Liver (tissue), 9 donors: ENCODE results near the gene CDH23. TPM values are rescaled to one million over a fixed set of nuclear protein-coding genes. Genes with fewer than 3 reads are reported as not detected.

Experiments
- DNase-seq: peaks from one replicate; pipeline ENCODE4 v3.0.0-alpha.2; 2017; ENCODE audit warnings: low spot score
- H3K27ac ChIP-seq, 2 donors: one replicate each; pipeline ENCODE4 v1.7.0; 2013; ENCODE audit warnings: inconsistent platforms in 2 of 2, low read length in 2 of 2, control low read depth in 1 of 2, low read depth in 1 of 2, mild to moderate bottlenecking in 1 of 2
- H3K27me3 ChIP-seq, 4 donors: one replicate each; pipeline versions ENCODE4 v1.6.1 to v1.7.0; 2013; ENCODE audit warnings: low read length in 3 of 4, inconsistent platforms in 1 of 4, mild to moderate bottlenecking in 1 of 4, moderate library complexity in 1 of 4; ENCODE audit not compliant: control insufficient read depth in 4 of 4, insufficient read depth in 4 of 4
- H3K36me3 ChIP-seq, 4 donors: one replicate each; pipeline versions ENCODE4 v1.6.1 to v1.7.0; 2013; ENCODE audit warnings: low read length in 3 of 4, mild to moderate bottlenecking in 3 of 4, low read depth in 1 of 4, moderate library complexity in 1 of 4; ENCODE audit not compliant: control insufficient read depth in 4 of 4, insufficient read depth in 3 of 4
- H3K4me1 ChIP-seq, 4 donors: one replicate each; pipeline versions ENCODE4 v1.6.1 to v1.7.0; 2013; ENCODE audit warnings: low read length in 3 of 4, mild to moderate bottlenecking in 3 of 4, moderate library complexity in 1 of 4; ENCODE audit not compliant: control insufficient read depth in 4 of 4, insufficient read depth in 4 of 4
- H3K4me3 ChIP-seq, 3 donors: one replicate each; pipeline versions ENCODE4 v1.6.1 to v1.7.0; 2013; ENCODE audit warnings: low read length in 3 of 3, control low read depth in 1 of 3, low read depth in 1 of 3, mild to moderate bottlenecking in 1 of 3
- H3K9ac ChIP-seq, 2 donors: one replicate each; pipeline ENCODE4 v1.7.0; 2013; ENCODE audit warnings: low read length in 2 of 2, mild to moderate bottlenecking in 2 of 2, moderate library complexity in 2 of 2, control low read depth in 1 of 2, low read depth in 1 of 2
- H3K9me3 ChIP-seq, 4 donors: one replicate each; pipeline versions ENCODE4 v1.6.1 to v1.7.0; 2013; ENCODE audit warnings: low read length in 3 of 4; ENCODE audit not compliant: control insufficient read depth in 4 of 4
- ATF3 ChIP-seq: IDR thresholded peaks from 2 replicates; pipeline ENCODE4 v1.6.1; 2016; ENCODE audit warnings: antibody characterized with exemption
- CTCF ChIP-seq: fragments of 150-350 bp; IDR thresholded peaks from 2 replicates; pipeline ENCODE4 v1.5.1; 2017; ENCODE audit warnings: improper control_type of control experiment, low read depth, low read length; ENCODE audit not compliant: missing input control
- EGR1 ChIP-seq, 2 donors: IDR thresholded peaks; 2 replicates each; pipeline ENCODE4 v1.6.1; 2016 to 2018; ENCODE audit warnings: antibody characterized with exemption in 2 of 2, low read depth in 2 of 2
- FOXA1 ChIP-seq: IDR thresholded peaks from 2 replicates; pipeline ENCODE4 v1.6.1; 2016; ENCODE audit warnings: antibody characterized with exemption
- FOXA2 ChIP-seq: IDR thresholded peaks from 2 replicates; pipeline ENCODE4 v1.6.1; 2016; ENCODE audit warnings: antibody characterized with exemption
- GABPA ChIP-seq, 2 donors: IDR thresholded peaks in 1 of 2; conservative IDR thresholded peaks in 1 of 2; 2 replicates each; pipeline ENCODE4 v1.6.1; 2016; ENCODE audit warnings: antibody characterized with exemption in 2 of 2, mild to moderate bottlenecking in 1 of 2, moderate library complexity in 1 of 2
- HNF4A ChIP-seq, 2 donors: conservative IDR thresholded peaks; 2 replicates each; pipeline ENCODE4 v1.6.1; 2016; ENCODE audit warnings: antibody characterized with exemption in 2 of 2, mild to moderate bottlenecking in 2 of 2
- HNF4G ChIP-seq: IDR thresholded peaks from 2 replicates; pipeline ENCODE4 v1.6.1; 2016; ENCODE audit warnings: antibody characterized with exemption
- JUND ChIP-seq, 2 donors: IDR thresholded peaks; 2 replicates each; pipeline ENCODE4 v1.6.1; 2016; ENCODE audit warnings: antibody characterized with exemption in 2 of 2
- MAX ChIP-seq: IDR thresholded peaks from 2 replicates; pipeline ENCODE4 v1.6.1; 2016; ENCODE audit warnings: antibody characterized with exemption
- NR2F2 ChIP-seq: IDR thresholded peaks from 2 replicates; pipeline ENCODE4 v1.6.1; 2016; ENCODE audit warnings: antibody characterized with exemption
- RAD21 ChIP-seq, 2 donors: IDR thresholded peaks; 2 replicates each; pipeline ENCODE4 v1.6.1; 2016; ENCODE audit warnings: antibody characterized with exemption in 2 of 2, mild to moderate bottlenecking in 2 of 2
- REST ChIP-seq: IDR thresholded peaks from 2 replicates; pipeline ENCODE4 v1.6.1; 2016; ENCODE audit warnings: antibody characterized with exemption, mild to moderate bottlenecking
- RXRA ChIP-seq, 2 donors: IDR thresholded peaks; 2 replicates each; pipeline ENCODE4 v1.6.1; 2017 to 2018; ENCODE audit warnings: antibody characterized with exemption in 2 of 2, mild to moderate bottlenecking in 1 of 2
- SP1 ChIP-seq: IDR thresholded peaks from 2 replicates; pipeline ENCODE4 v1.6.1; 2018; ENCODE audit warnings: antibody characterized with exemption, mild to moderate bottlenecking
- TAF1 ChIP-seq: conservative IDR thresholded peaks from 2 replicates; pipeline ENCODE4 v1.6.1; 2016; ENCODE audit warnings: antibody characterized with exemption, mild to moderate bottlenecking
- YY1 ChIP-seq: IDR thresholded peaks from 2 replicates; pipeline ENCODE4 v1.6.1; 2016; ENCODE audit warnings: antibody characterized with exemption, mild to moderate bottlenecking
- ZBTB33 ChIP-seq: IDR thresholded peaks from 2 replicates; pipeline ENCODE4 v1.6.1; 2016; ENCODE audit warnings: antibody characterized with exemption
- WGBS: extraction: QIAGEN DNeasy Blood & Tissue Kit; methylation state at CpG from one replicate; pipeline ENCODE4 v1.1.7; 2013; 5-methylcytosine and 5-hydroxymethylcytosine counted together
- polyA plus RNA-seq, 2 donors: library from polyadenylated mRNA; stranded (reverse) in 1 of 2; unstranded in 1 of 2; fragments of 200-250 nt in 1 of 2; fragments of >200 nt in 1 of 2; fragmentation: Nextera tagmentation in 1 of 2; extraction: Ambion mirVana in 1 of 2; gene quantifications; one replicate each; pipeline versions ENCODE4 v1.2.1 to v1.2.3, GENCODE V29; 2013 to 2015
- total RNA-seq, 2 donors: library from RNA; depleted of rRNA; stranded (reverse); fragments of >200 nt; gene quantifications; one replicate each; pipeline ENCODE4 v1.2.3, GENCODE V29; 2014
- donor health status: healthy.
- donor health status: healthy.
- donor health status: healthy.
- donor health status: healthy.
- donor health status: healthy.

The CDH23 gene
- total and polyA plus RNA-seq, 4 donors: 1.5 to 4.7 (median 3.4) TPM

GRCh38 chr10:71638064-71638821, 241.5 kb downstream of the CDH23 start:
- Histone ChIP-seq H3K9ac (peak overlapping the region in 1 of 2 donors; percentile 29), H3K4me3 (peak overlapping the region in 2 of 3 donors; percentile 12 to 19), H3K27ac (peak overlapping the region; percentile 90 to 92), H3K9me3 (no peaks in the 10 kb centered on the region), H3K36me3 (no peaks in the 10 kb centered on the region), H3K27me3 (no peaks in the 10 kb centered on the region), H3K4me1 (peaks cover 9 to 54% (median 45%) of the 10 kb centered on the region in 4 donors)
- peak; percentile 76 for DNase-seq
- TF ChIP-seq RXRA (IDR thresholded peaks at IDR 0.05) (peak; percentile 99 to 100), MAX (peak; percentile 98), JUND (IDR thresholded peaks at IDR 0.05) (peak; percentile 86), RAD21 (IDR thresholded peaks at IDR 0.05) (peak in 1 of 2 donors; percentile 56), TAF1 (peak; percentile 43), FOXA2 (peak; percentile 39), CTCF (no peak), GABPA (IDR thresholded peaks at IDR 0.05 in 1 of 2, conservative IDR thresholded peaks at IDR 0.05 in 1 of 2) (peak in 1 of 2 donors; percentile 72), HNF4A (conservative IDR thresholded peaks at IDR 0.05) (peak; percentile 90 to 92), YY1 (peak; percentile 58), ATF3 (peak; percentile 97), NR2F2 (peak; percentile 88), EGR1 (IDR thresholded peaks at IDR 0.05; ENCODE audit: low read depth in 2 of 2) (peak; percentile 77 to 91), FOXA1 (peak; percentile 51), ZBTB33 (no peak), REST (peak; percentile 63), HNF4G (peak; percentile 82), SP1 (peak; percentile 95)
- WGBS: 14% methylated on average over 14 of the region's 14 CpGs
